Testis (tissue), 3 donors: ENCODE results near the gene CNKSR2. TPM values are rescaled to one million over a fixed set of nuclear protein-coding genes. Genes with fewer than 3 reads are reported as not detected.
"Not testable (repeated sequence)": the region's sequence is repeated elsewhere in the genome, so short reads cannot be mapped to it uniquely, and the experiment has no call there.

Source experiments
- DNase-seq: peaks from one replicate; pipeline ENCODE4 v3.0.0-alpha.2; 2019
- H3K27ac ChIP-seq, 2 donors: fragments of 200-600 bp; sonication (generic); one replicate each; pipeline ENCODE4 v1.5.1; 2019
- H3K27me3 ChIP-seq: fragments of 200-600 bp; sonication (generic); one replicate; pipeline ENCODE4 v1.5.1; 2019
- H3K36me3 ChIP-seq: fragments of 200-600 bp; sonication (generic); one replicate; pipeline ENCODE4 v1.5.1; 2017; ENCODE audit warnings: low read depth; ENCODE audit errors: missing control alignments
- H3K4me1 ChIP-seq: fragments of 200-600 bp; sonication (generic); one replicate; pipeline ENCODE4 v1.5.1; 2019
- H3K4me3 ChIP-seq, 2 donors: fragments of 200-600 bp; sonication (generic); one replicate each; pipeline ENCODE4 v1.5.1; 2017 to 2019
- H3K9me3 ChIP-seq: fragments of 200-600 bp; sonication (generic); one replicate; pipeline ENCODE4 v1.5.1; 2017
- CTCF ChIP-seq, 3 experiments: fragments of 450-650 bp in 2 of 3; fragments of 200-600 bp in 1 of 3; sonication (generic) in 1 of 3; IDR thresholded peaks; one replicate each; pipeline ENCODE4 v1.5.1; 2016 to 2019; ENCODE audit warnings: antibody characterized with exemption in 3 of 3, mild to moderate bottlenecking in 2 of 3, moderate library complexity in 1 of 3
- POLR2A ChIP-seq: fragments of 450-650 bp; IDR thresholded peaks from one replicate; pipeline ENCODE4 v1.6.1; 2017; ENCODE audit warnings: antibody characterized with exemption, mild to moderate bottlenecking, moderate library complexity
- WGBS, 2 donors: methylation state at CpG; one replicate each; pipeline ENCODE4 v1.1.5; 2018; 5-methylcytosine and 5-hydroxymethylcytosine counted together
- intact Hi-C: fragments of 100-400 bp; cut with DNase I; formaldehyde crosslinking; loops from one replicate; pipeline ENCODE4 v1.15.1; 2023; ENCODE audit warnings: low total_unique reads
- polyA plus RNA-seq: library from polyadenylated mRNA; stranded (reverse); fragments of 350-450 nt; fragmentation: Illumina TruSeq; extraction: RNeasy Lipid Tissue Mini Kit (QIAGEN cat#74804); gene quantifications from one replicate; pipeline ENCODE4 v1.2.3, GENCODE V29; 2014; ENCODE audit warnings: low read depth, low replicate concordance; ENCODE audit not compliant: insufficient read depth
- total RNA-seq, 2 donors: library from RNA; depleted of rRNA; stranded (reverse); fragments of >200 nt; gene quantifications; one replicate each; pipeline ENCODE4 v1.2.3, GENCODE V29; 2016

The CNKSR2 gene
- total and polyA plus RNA-seq, 3 donors from 2014 or later, result 2.1 to 17.3 (median 13.2) TPM

DNA sequence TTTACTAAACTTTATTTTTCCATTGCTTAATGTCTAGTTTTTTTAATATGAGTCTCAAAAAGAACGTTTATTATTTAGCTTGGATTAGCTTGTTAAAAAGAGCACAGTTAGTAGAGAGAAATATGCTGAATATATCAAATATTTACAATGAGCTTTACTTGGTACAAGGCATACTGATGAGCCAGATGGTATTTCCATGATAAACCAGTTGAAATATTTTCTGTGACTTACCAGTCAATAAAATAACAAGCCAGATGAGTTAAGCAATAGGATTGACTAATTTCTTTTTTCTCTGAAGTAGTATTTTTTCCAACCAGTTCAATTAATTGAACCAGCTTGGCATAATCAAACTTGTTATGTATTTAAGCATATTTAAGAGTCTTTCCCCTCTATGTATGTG lies 149.8 kb downstream of the CNKSR2 start:
- Histone ChIP-seq H3K27ac (no peak overlapping the region), H3K36me3 (no peaks in the 10 kb centered on the region), H3K9me3 (no peaks in the 10 kb centered on the region), H3K27me3 (no peaks in the 10 kb centered on the region), H3K4me1 (no peaks in the 10 kb centered on the region), H3K4me3 (no peak overlapping the region)
- intact Hi-C loops, result no loop called here
- no peak for TF ChIP-seq POLR2A
- TF ChIP-seq CTCF (IDR thresholded peaks at IDR 0.05), result no peak
- DNase-seq, result no peak
- WGBS, 2 donors, result 46 to 55% methylated on average over 1 of the region's 1 CpG

DNA sequence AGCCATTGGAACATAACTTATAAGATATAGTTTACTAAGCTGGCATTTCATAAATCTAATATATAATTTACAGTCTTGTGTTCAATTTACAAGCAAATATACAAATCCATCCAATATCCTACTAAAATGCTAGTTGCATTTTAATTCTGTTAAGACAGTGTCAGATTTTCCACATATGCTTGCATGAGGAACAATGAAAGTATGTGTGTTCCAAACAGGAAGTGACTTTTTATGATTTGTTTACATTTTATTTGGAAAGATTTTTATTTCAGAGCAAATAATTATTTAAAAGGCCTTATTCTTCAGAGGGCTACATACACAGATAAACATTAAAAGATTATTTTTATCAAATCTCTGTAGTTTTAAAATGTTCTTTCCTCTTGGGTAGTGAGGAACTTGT lies 153.9 kb downstream of the CNKSR2 start:
- Histone ChIP-seq H3K36me3 (no peaks in the 10 kb centered on the region), H3K27me3 (no peaks in the 10 kb centered on the region), H3K4me3 (no peak overlapping the region), H3K4me1 (no peaks in the 10 kb centered on the region), H3K27ac (no peak overlapping the region), H3K9me3 (no peaks in the 10 kb centered on the region)
- intact Hi-C loops, result no loop called here
- no peak for DNase-seq
- TF ChIP-seq CTCF (IDR thresholded peaks at IDR 0.05) (no peak), POLR2A (no peak)

- no peak for DNase-seq
- Histone ChIP-seq H3K4me1 (no peaks in the 10 kb centered on the region), H3K27ac (no peak overlapping the region), H3K27me3 (no peaks in the 10 kb centered on the region), H3K36me3 (no peaks in the 10 kb centered on the region), H3K4me3 (no peak overlapping the region), H3K9me3 (no peaks in the 10 kb centered on the region)
- WGBS, 2 donors, result 80 to 90% methylated on average over 2 of the region's 2 CpGs
- intact Hi-C loops, result no loop called here
- TF ChIP-seq POLR2A (no peak), CTCF (IDR thresholded peaks at IDR 0.05) (no peak)
Measured at GRCh38 chrX:21529771-21530170, 155.6 kb downstream of the CNKSR2 start.

- H3K27me3 ChIP-seq, H3K4me1 ChIP-seq, DNase-seq, intact Hi-C loops, H3K4me3 ChIP-seq, H3K36me3 ChIP-seq, H3K27ac ChIP-seq, H3K9me3 ChIP-seq: not testable (repeated sequence)
- WGBS, 2 donors, result 100% methylated on average over 7 of the region's 10 CpGs; no CpG with 5 or more reads in 1 of the 2 donors
Measured at GRCh38 chrX:21544642-21545041, 170.4 kb downstream of the CNKSR2 start.

DNA sequence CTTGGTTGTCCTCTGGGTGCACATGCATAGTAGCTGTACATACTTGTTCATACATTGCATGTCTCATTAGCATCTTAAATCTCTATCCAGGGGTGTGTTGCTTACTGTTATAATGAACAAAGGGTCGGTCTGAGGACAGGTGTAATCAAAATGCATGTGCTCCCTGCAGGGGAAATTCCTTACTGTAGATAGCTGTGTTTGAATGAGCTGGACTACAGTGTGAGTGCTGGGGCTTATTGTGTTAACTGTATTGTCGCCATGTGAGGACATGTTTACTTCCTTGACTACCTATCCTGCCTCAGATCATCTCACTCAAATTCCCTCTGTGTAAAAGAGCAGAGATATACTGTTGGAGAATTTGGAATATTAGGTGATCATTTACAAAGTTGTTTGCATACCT lies 185.2 kb downstream of the CNKSR2 start:
- 85 to 93% methylated on average over 2 of the region's 2 CpGs for WGBS, 2 donors
- Histone ChIP-seq H3K4me1 (no peaks in the 10 kb centered on the region), H3K36me3 (no peaks in the 10 kb centered on the region), H3K27me3 (no peaks in the 10 kb centered on the region), H3K27ac (no peak overlapping the region), H3K4me3 (no peak overlapping the region), H3K9me3 (no peaks in the 10 kb centered on the region)
- DNase-seq, result no peak
- TF ChIP-seq POLR2A (no peak), CTCF (IDR thresholded peaks at IDR 0.05) (no peak)
- intact Hi-C loops, result no loop called here
